ENCODE results near the gene FSTL1. TPM values are rescaled to one million over a fixed set of nuclear protein-coding genes. Genes with fewer than 3 reads are reported as not detected.

FSTL1 gene
- total RNA-seq, 1 donor from 2014 or later, result 142 TPM

GRCh38 chr3:120448756-120449155 lies 2.0 kb downstream of the FSTL1 start:
- peak; percentile 49 for DNase-seq (ENCODE audit: low read depth)
- no peaks in the 10 kb centered on the region for H3K36me3 ChIP-seq (ENCODE audit: control insufficient read depth, insufficient read depth, low read length)
- H3K27me3 ChIP-seq (ENCODE audit: control insufficient read depth, insufficient read depth, low read length), result no peaks in the 10 kb centered on the region
- no peak for TF ChIP-seq CTCF (IDR thresholded peaks at IDR 0.05; ENCODE audit: insufficient read depth, low read length, poor library complexity, severe bottlenecking)
- H3K4me3 ChIP-seq (ENCODE audit: low read depth, low read length), result peak overlapping the region; percentile 75

GRCh38 chr3:120446891-120447668 lies 3.7 kb downstream of the FSTL1 start:
- H3K4me3 ChIP-seq (ENCODE audit: low read depth, low read length), result no peak overlapping the region
- no peaks in the 10 kb centered on the region for H3K36me3 ChIP-seq (ENCODE audit: control insufficient read depth, insufficient read depth, low read length)
- no peak for DNase-seq (ENCODE audit: low read depth)
- TF ChIP-seq CTCF (IDR thresholded peaks at IDR 0.05; ENCODE audit: insufficient read depth, low read length, poor library complexity, severe bottlenecking), result no peak
- H3K27me3 ChIP-seq (ENCODE audit: control insufficient read depth, insufficient read depth, low read length), result no peaks in the 10 kb centered on the region

- Histone ChIP-seq H3K27me3 (ENCODE audit: control insufficient read depth, insufficient read depth, low read length) (no peaks in the 10 kb centered on the region), H3K36me3 (ENCODE audit: control insufficient read depth, insufficient read depth, low read length) (no peaks in the 10 kb centered on the region), H3K4me3 (ENCODE audit: low read depth, low read length) (no peak overlapping the region)
- no peak for DNase-seq (ENCODE audit: low read depth)
- no peak for TF ChIP-seq CTCF (IDR thresholded peaks at IDR 0.05; ENCODE audit: insufficient read depth, low read length, poor library complexity, severe bottlenecking)
These were observed 5.1 kb downstream of the FSTL1 start for GRCh38 chr3:120445654-120446053.

GRCh38 chr3:120443626-120444123 lies 7.1 kb downstream of the FSTL1 start:
- DNase-seq (ENCODE audit: low read depth), result no peak
- H3K36me3 ChIP-seq (ENCODE audit: control insufficient read depth, insufficient read depth, low read length), result no peaks in the 10 kb centered on the region
- no peak for TF ChIP-seq CTCF (IDR thresholded peaks at IDR 0.05; ENCODE audit: insufficient read depth, low read length, poor library complexity, severe bottlenecking)
- H3K27me3 ChIP-seq (ENCODE audit: control insufficient read depth, insufficient read depth, low read length), result no peaks in the 10 kb centered on the region
- H3K4me3 ChIP-seq (ENCODE audit: low read depth, low read length), result no peak overlapping the region

GRCh38 chr3:120442975-120443517 lies 7.7 kb downstream of the FSTL1 start:
- Histone ChIP-seq H3K27me3 (ENCODE audit: control insufficient read depth, insufficient read depth, low read length) (no peaks in the 10 kb centered on the region), H3K4me3 (ENCODE audit: low read depth, low read length) (no peak overlapping the region), H3K36me3 (ENCODE audit: control insufficient read depth, insufficient read depth, low read length) (no peaks in the 10 kb centered on the region)
- TF ChIP-seq CTCF (IDR thresholded peaks at IDR 0.05; ENCODE audit: insufficient read depth, low read length, poor library complexity, severe bottlenecking), result no peak
- DNase-seq (ENCODE audit: low read depth), result no peak

All from kidney epithelial cell (primary cell).